Ishikawa (cell line): ENCODE data around the gene PPME1.

Experiments
- CEBPB ChIP-seq: IDR thresholded peaks from 2 replicates; pipeline ENCODE4 v1.6.1; 2012
- CREB1 ChIP-seq: IDR thresholded peaks from 2 replicates; pipeline ENCODE4 v1.6.1; 2012; ENCODE audit warnings: low read depth
- EGR1 ChIP-seq: IDR thresholded peaks from 2 replicates; pipeline ENCODE4 v1.6.1; 2012
- EP300 ChIP-seq: IDR thresholded peaks from 2 replicates; pipeline ENCODE4 v1.6.1; 2012; ENCODE audit warnings: borderline replicate concordance
- FOXM1 ChIP-seq: IDR thresholded peaks from 2 replicates; pipeline ENCODE4 v1.6.1; 2012; ENCODE audit warnings: low read depth, borderline replicate concordance
- MAX ChIP-seq: IDR thresholded peaks from 2 replicates; pipeline ENCODE4 v1.6.1; 2012
- NFIC ChIP-seq: IDR thresholded peaks from 2 replicates; pipeline ENCODE4 v1.6.1; 2012
- RAD21 ChIP-seq: IDR thresholded peaks from 2 replicates; pipeline ENCODE4 v1.6.1; 2012; ENCODE audit warnings: low read depth
- REST ChIP-seq: IDR thresholded peaks from 2 replicates; pipeline ENCODE4 v1.6.1; 2012; ENCODE audit warnings: low read depth, mild to moderate bottlenecking
- TAF1 ChIP-seq: IDR thresholded peaks from 2 replicates; pipeline ENCODE4 v1.6.1; 2012; ENCODE audit warnings: low read depth, mild to moderate bottlenecking
- TCF12 ChIP-seq: IDR thresholded peaks from 2 replicates; pipeline ENCODE4 v1.6.1; 2012; ENCODE audit warnings: low read depth
- TEAD4 ChIP-seq: IDR thresholded peaks from 2 replicates; pipeline ENCODE4 v1.6.1; 2012
- USF1 ChIP-seq: IDR thresholded peaks from 2 replicates; pipeline ENCODE4 v1.6.1; 2012
- YY1 ChIP-seq: IDR thresholded peaks from 2 replicates; pipeline ENCODE4 v1.6.1; 2012; ENCODE audit warnings: low read depth
- ZBTB7A ChIP-seq: IDR thresholded peaks from 2 replicates; pipeline ENCODE4 v1.6.1; 2012; ENCODE audit warnings: low read depth

Gene PPME1

GRCh38 chr11:74278103-74278502 is 107.0 kb downstream of the PPME1 start:
- no peak for TF ChIP-seq USF1
- no peak for TF ChIP-seq TAF1
- TF ChIP-seq YY1: no peak
- no peak for TF ChIP-seq FOXM1
- TF ChIP-seq EP300: no peak
- TF ChIP-seq EGR1: no peak
- no peak for TF ChIP-seq MAX
- no peak for TF ChIP-seq TCF12
- no peak for TF ChIP-seq RAD21
- no peak for TF ChIP-seq CREB1
- TF ChIP-seq TEAD4: no peak
- TF ChIP-seq CEBPB: no peak
- no peak for TF ChIP-seq NFIC
- TF ChIP-seq ZBTB7A: no peak
- TF ChIP-seq REST: no peak

GRCh38 chr11:74278721-74279161 is 107.7 kb downstream of the PPME1 start:
- TF ChIP-seq FOXM1 (no peak), YY1 (no peak), TEAD4 (no peak), RAD21 (no peak), USF1 (no peak), MAX (no peak), CREB1 (no peak), EGR1 (no peak), TAF1 (no peak), ZBTB7A (no peak), REST (no peak), TCF12 (no peak), NFIC (no peak), EP300 (no peak), CEBPB (no peak)

GRCh38 chr11:74279256-74279655 is 108.2 kb downstream of the PPME1 start:
- TF ChIP-seq MAX: no peak
- no peak for TF ChIP-seq CEBPB
- TF ChIP-seq FOXM1: no peak
- TF ChIP-seq USF1: no peak
- TF ChIP-seq YY1: no peak
- TF ChIP-seq TAF1: no peak
- no peak for TF ChIP-seq NFIC
- no peak for TF ChIP-seq CREB1
- no peak for TF ChIP-seq EGR1
- no peak for TF ChIP-seq EP300
- no peak for TF ChIP-seq RAD21
- TF ChIP-seq REST: no peak
- TF ChIP-seq TEAD4: no peak

GRCh38 chr11:74280494-74280893 is 109.4 kb downstream of the PPME1 start:
- no peak for TF ChIP-seq CEBPB
- no peak for TF ChIP-seq FOXM1
- TF ChIP-seq USF1: no peak
- TF ChIP-seq EGR1: no peak
